DOHH2 (cell line): ENCODE measurements around the gene C1orf94.

ENCODE experiments used
- H3F3A ChIP-seq: fragments of 200-600 bp; sonication (generic), shearing (Covaris generic); 2 replicates; pipeline ENCODE4 v1.6.0; 2016; ENCODE audit warnings: antibody characterized with exemption, mild to moderate bottlenecking; ENCODE audit not compliant: control insufficient read depth, insufficient read depth
- H3K27ac ChIP-seq: fragments of 200-600 bp; sonication (generic); 2 replicates; pipeline ENCODE4 v1.5.1; 2014; ENCODE audit warnings: low read depth, mild to moderate bottlenecking, low read length, moderate library complexity
- H3K27me3 ChIP-seq: fragments of 200-600 bp; sonication (generic); 2 replicates; pipeline ENCODE4 v1.6.1; 2014; ENCODE audit warnings: mild to moderate bottlenecking, low read length, mixed read lengths; ENCODE audit not compliant: control insufficient read depth
- H3K36me3 ChIP-seq: fragments of 200-600 bp; sonication (generic); 2 replicates; pipeline ENCODE4 v1.6.1; 2014; ENCODE audit warnings: mild to moderate bottlenecking, low read length, moderate library complexity, mixed read lengths; ENCODE audit not compliant: control insufficient read depth
- H3K4me1 ChIP-seq: fragments of 200-600 bp; sonication (generic); 2 replicates; pipeline ENCODE4 v1.6.1; 2014; ENCODE audit warnings: mild to moderate bottlenecking, low read length, mixed read lengths; ENCODE audit not compliant: control insufficient read depth
- H3K4me2 ChIP-seq: fragments of 200-600 bp; sonication (generic); 2 replicates; pipeline ENCODE4 v1.6.0; 2014; ENCODE audit warnings: mild to moderate bottlenecking, low read length, moderate library complexity
- H3K4me3 ChIP-seq: fragments of 200-600 bp; sonication (generic); 2 replicates; pipeline ENCODE4 v1.5.1; 2014; ENCODE audit warnings: mild to moderate bottlenecking, low read length, mixed read lengths
- H3K79me2 ChIP-seq: fragments of 200-600 bp; sonication (generic); 2 replicates; pipeline ENCODE4 v1.6.1; 2014; ENCODE audit warnings: mild to moderate bottlenecking, low read length, mixed read lengths; ENCODE audit not compliant: control insufficient read depth
- H3K9me2 ChIP-seq: fragments of 200-600 bp; sonication (generic); replicated peaks from 2 replicates; pipeline ENCODE4 v1.6.1; 2014; ENCODE audit warnings: mild to moderate bottlenecking, low read length, mixed read lengths; ENCODE audit not compliant: control insufficient read depth
- H3K9me3 ChIP-seq: fragments of 200-600 bp; sonication (generic); 2 replicates; pipeline ENCODE4 v1.6.1; 2014; ENCODE audit warnings: antibody characterized with exemption, low read length, mixed read lengths; ENCODE audit not compliant: control insufficient read depth, insufficient read depth
- H4K20me1 ChIP-seq: fragments of 200-600 bp; sonication (generic); 2 replicates; pipeline ENCODE4 v1.6.0; 2014; ENCODE audit warnings: low read depth, mild to moderate bottlenecking, antibody characterized with exemption, low read length, moderate library complexity; ENCODE audit not compliant: control insufficient read depth, insufficient read depth
- CTCF ChIP-seq: fragments of 200-600 bp; sonication (generic); IDR thresholded peaks from one replicate; pipeline ENCODE4 v1.5.1; 2014; ENCODE audit warnings: antibody characterized with exemption, mild to moderate bottlenecking, low read depth, low read length; ENCODE audit not compliant: poor library complexity, severe bottlenecking
- EZH2phosphoT487 ChIP-seq: fragments of 200-600 bp; sonication (generic); IDR thresholded peaks from 2 replicates; pipeline ENCODE4 v1.6.1; 2017; ENCODE audit warnings: borderline replicate concordance, mild to moderate bottlenecking, antibody characterized with exemption, low read length, moderate library complexity, mixed read lengths

Gene C1orf94

GRCh38 chr1:34153246-34153645 lies 23.5 kb upstream of the C1orf94 start:
- Histone ChIP-seq H3K79me2 (no peaks in the 10 kb centered on the region), H3K36me3 (no peaks in the 10 kb centered on the region)
- no peak for TF ChIP-seq CTCF
- no peak for TF ChIP-seq EZH2phosphoT487

GRCh38 chr1:34155860-34156259 lies 20.8 kb upstream of the C1orf94 start:
- Histone ChIP-seq H3K27ac (no peak overlapping the region), H3K79me2 (no peaks in the 10 kb centered on the region), H3K9me2 (no peaks in the 10 kb centered on the region), H3K9me3 (no peaks in the 10 kb centered on the region), H3K4me1 (no peaks in the 10 kb centered on the region), H3K4me2 (no peak overlapping the region), H3K36me3 (no peaks in the 10 kb centered on the region), H3K27me3 (peaks cover under 1% of the 10 kb centered on the region), H4K20me1 (no peaks in the 10 kb centered on the region), H3F3A (no peaks in the 10 kb centered on the region), H3K4me3 (no peak overlapping the region)
- TF ChIP-seq EZH2phosphoT487 (no peak), CTCF (no peak)

More at GRCh38 chr1:34153246-34153645, 23.5 kb upstream of the C1orf94 start:
- H3F3A ChIP-seq = no peaks in the 10 kb centered on the region
- H4K20me1 ChIP-seq = no peaks in the 10 kb centered on the region
- no peak overlapping the region for H3K27ac ChIP-seq
- H3K4me2 ChIP-seq = no peak overlapping the region
- H3K27me3 ChIP-seq = 0 out of 2 replicates have a peak, but pooled peaks cover 2% of the 10 kb centered on the region
- H3K9me3 ChIP-seq = no peaks in the 10 kb centered on the region
- no peaks in the 10 kb centered on the region for H3K9me2 ChIP-seq
- H3K4me1 ChIP-seq = no peaks in the 10 kb centered on the region
- no peak overlapping the region for H3K4me3 ChIP-seq

GRCh38 chr1:34156739-34157138 lies 20.0 kb upstream of the C1orf94 start:
- Histone ChIP-seq H3K4me2 (no peak overlapping the region), H3K27me3 (peaks cover 6% of the 10 kb centered on the region), H3K36me3 (no peaks in the 10 kb centered on the region), H3K4me3 (no peak overlapping the region), H4K20me1 (no peaks in the 10 kb centered on the region), H3K79me2 (no peaks in the 10 kb centered on the region), H3F3A (no peaks in the 10 kb centered on the region), H3K4me1 (no peaks in the 10 kb centered on the region), H3K9me2 (no peaks in the 10 kb centered on the region), H3K27ac (no peak overlapping the region), H3K9me3 (no peaks in the 10 kb centered on the region)
- TF ChIP-seq CTCF = peak; percentile 24
- TF ChIP-seq EZH2phosphoT487 = no peak
